K562 (cell line): Measurements from ENCODE around the gene HMG20B. TPM values are rescaled to one million over a fixed set of nuclear protein-coding genes. Genes with fewer than 3 reads are reported as not detected.

Experiments
- CBFA2T3 ChIP-seq: fragments of 450-650 bp; IDR thresholded peaks from 2 replicates; pipeline ENCODE4 v1.6.1; 2017
- CSDE1 ChIP-seq, 2 experiments: fragments of 450-650 bp; IDR thresholded peaks; 2 replicates each; pipeline ENCODE4 v1.6.1; 2016; ENCODE audit warnings: mild to moderate bottlenecking in 1 of 2
- E2F5 ChIP-seq: sonication (generic); formaldehyde crosslinking; IDR thresholded peaks from 2 replicates; pipeline ENCODE4 v1.8.0; 2022; ENCODE audit warnings: mild to moderate bottlenecking, missing genetic modification reagents
- FOSL1 ChIP-seq: fragments of 200-800 bp; sonication (Bioruptor generic); conservative IDR thresholded peaks from 2 replicates; pipeline ENCODE4 v1.6.1; 2016; ENCODE audit warnings: missing genetic modification characterization, missing compliant biosample characterization
- GTF2A2 ChIP-seq: IDR thresholded peaks from 2 replicates; pipeline ENCODE4 v1.6.1; 2016; ENCODE audit warnings: mild to moderate bottlenecking, missing genetic modification characterization, missing compliant biosample characterization
- HBP1 ChIP-seq: fragments of 450-650 bp; formaldehyde crosslinking; IDR thresholded peaks from 2 replicates; pipeline ENCODE4 v1.4.0; 2022; ENCODE audit warnings: missing genetic modification characterization
- HDAC6 ChIP-seq: IDR thresholded peaks from 2 replicates; pipeline ENCODE4 v1.6.1; 2012; ENCODE audit warnings: low read depth, mild to moderate bottlenecking, control low read depth, inconsistent platforms, low read length, moderate library complexity
- LARP7 ChIP-seq: fragments of 450-650 bp; IDR thresholded peaks from 2 replicates; pipeline ENCODE4 v1.6.1; 2016
- MEIS2 ChIP-seq: fragments of 450-650 bp; IDR thresholded peaks from 2 replicates; pipeline ENCODE4 v1.6.1; 2014; ENCODE audit warnings: mild to moderate bottlenecking; ENCODE audit not compliant: partially characterized antibody
- MLX ChIP-seq, 2 experiments: fragments of 450-650 bp in 1 of 2; sonication (generic) in 1 of 2; formaldehyde crosslinking; conservative IDR thresholded peaks; 2 replicates each; pipeline versions ENCODE4 v1.4.0 to v1.8.1; 2020 to 2022; ENCODE audit warnings: mild to moderate bottlenecking in 1 of 2, missing genetic modification reagents in 1 of 2
- MYC ChIP-seq, 2 experiments: fragments of 250-450 bp in 1 of 2; sonication (Bioruptor Pico) in 1 of 2; IDR thresholded peaks; 2 replicates each; pipeline versions ENCODE4 v1.5.1 to v1.6.1; 2012 to 2021; ENCODE audit warnings: low read depth in 2 of 2, borderline replicate concordance in 1 of 2, improper control_type of control experiment in 1 of 2, low read length in 1 of 2, mild to moderate bottlenecking in 1 of 2, moderate library complexity in 1 of 2
- NR2C1 ChIP-seq, 2 experiments: fragments of 450-650 bp; IDR thresholded peaks; 2 replicates each; pipeline ENCODE4 v1.6.1; 2017; ENCODE audit warnings: mild to moderate bottlenecking in 2 of 2, antibody characterized with exemption in 1 of 2, inconsistent platforms in 1 of 2, missing compliant biosample characterization in 1 of 2, missing genetic modification characterization in 1 of 2
- RBBP5 ChIP-seq: fragments of 200-600 bp; sonication (generic); IDR thresholded peaks from 2 replicates; pipeline ENCODE4 v1.6.1; 2012; ENCODE audit warnings: borderline replicate concordance, mild to moderate bottlenecking, low read length, control low read depth, inconsistent platforms; ENCODE audit not compliant: insufficient read depth, poor library complexity, severe bottlenecking
- RBM17 ChIP-seq: fragments of 200-400 bp; formaldehyde crosslinking; IDR thresholded peaks from 2 replicates; pipeline ENCODE4 v1.6.1; 2017; ENCODE audit warnings: low read depth, mild to moderate bottlenecking, low read length, borderline replicate concordance
- RBM39 ChIP-seq: fragments of 200-400 bp; formaldehyde crosslinking; optimal IDR thresholded peaks from 2 replicates; pipeline ENCODE3; 2018; ENCODE audit warnings: low read depth, low read length
- SRSF7 ChIP-seq: fragments of 200-400 bp; formaldehyde crosslinking; optimal IDR thresholded peaks from 2 replicates; pipeline ENCODE3; 2017; ENCODE audit warnings: mild to moderate bottlenecking, low read depth, low read length
- STAT5A ChIP-seq: IDR thresholded peaks from 2 replicates; pipeline ENCODE4 v1.6.1; 2012; ENCODE audit warnings: low read length, inconsistent platforms, borderline replicate concordance
- TAF7 ChIP-seq: fragments of 450-650 bp; IDR thresholded peaks from 2 replicates; pipeline ENCODE4 v1.6.1; 2016; ENCODE audit warnings: missing genetic modification characterization, missing compliant biosample characterization
- TCF3 ChIP-seq: sonication (generic); formaldehyde crosslinking; IDR thresholded peaks from 2 replicates; pipeline ENCODE4 v1.4.0; 2020; ENCODE audit warnings: mild to moderate bottlenecking, missing genetic modification reagents
- TCF7 ChIP-seq: sonication (generic); IDR thresholded peaks from 2 replicates; pipeline ENCODE4 v1.6.1; 2016; ENCODE audit warnings: antibody characterized with exemption, borderline replicate concordance
- TFE3 ChIP-seq: fragments of 450-650 bp; formaldehyde crosslinking; IDR thresholded peaks from 2 replicates; pipeline ENCODE4 v1.4.0; 2020; ENCODE audit warnings: mild to moderate bottlenecking, mixed read lengths
- ZBTB8A ChIP-seq: fragments of 450-650 bp; IDR thresholded peaks from 2 replicates; pipeline ENCODE4 v1.6.1; 2018; ENCODE audit warnings: mild to moderate bottlenecking, moderate library complexity; ENCODE audit not compliant: partially characterized antibody
- ZNF140 ChIP-seq: fragments of 250-450 bp; sonication (Bioruptor Pico); IDR thresholded peaks from 2 replicates; pipeline ENCODE4 v1.8.0; 2021; ENCODE audit warnings: moderate library complexity, mild to moderate bottlenecking, inconsistent platforms
- ZNF347 ChIP-seq: fragments of 450-650 bp; formaldehyde crosslinking; IDR thresholded peaks from 2 replicates; pipeline ENCODE4 v1.4.0; 2020; ENCODE audit warnings: low read depth, mild to moderate bottlenecking, moderate library complexity
- ZNF77 ChIP-seq: fragments of 250-450 bp; sonication (Bioruptor Pico); IDR thresholded peaks from 2 replicates; pipeline ENCODE4 v1.5.0; 2020
- polyA plus RNA-seq, 8 experiments: library from polyadenylated mRNA; depleted of rRNA in 4 of 8; stranded (reverse) in 5 of 8; unstranded in 3 of 8; fragments of >200 nt; fragmentation: Nextera tagmentation in 2 of 8; fragmentation: Illumina TruSeq in 1 of 8; extraction: Ambion mirVana in 2 of 8; extraction: Trizol in 1 of 8; gene quantifications; 2 replicates each; pipeline versions ENCODE4 v1.2.1 to v1.2.3, GENCODE V29; 2011 to 2014; ENCODE audit warnings: inconsistent platforms in 1 of 8, missing spikeins in 1 of 8
- total RNA-seq, 7 experiments: library from RNA; depleted of rRNA in 6 of 7; stranded (reverse); fragments of >200 nt in 6 of 7; fragmentation: Illumina TruSeq in 2 of 7; extraction: Trizol in 2 of 7; gene quantifications; 2 replicates each; pipeline versions ENCODE4 v1.2.1 to v1.2.3, GENCODE V29; 2011 to 2021; ENCODE audit warnings: low replicate concordance in 1 of 7

HMG20B gene
- total and polyA plus RNA-seq, 9 of the 15 experiments (the other 6 are each of a cell fraction or from before 2014, with no cell fraction given): 0.35 to 172 (median 38.6) TPM

GRCh38 chr19:3608079-3608641, 35.4 kb downstream of the HMG20B start (continued):
- TF ChIP-seq MEIS2: no peak
- peak; percentile 45 for TF ChIP-seq RBM39
- no peak for TF ChIP-seq FOSL1 (tag)
- peak; percentile 54 for TF ChIP-seq CBFA2T3
- TF ChIP-seq HDAC6: no peak
- peak; percentile 43; the same call in 1 of the 2 replicates for TF ChIP-seq MYC (IDR thresholded peaks at IDR 0.05; ENCODE audit: low read depth, low read length)
- TF ChIP-seq MYC (CRISPR knock-in tag; IDR thresholded peaks at IDR 0.05; ENCODE audit: borderline replicate concordance, low read depth): no peak
- no peak for TF ChIP-seq E2F5 (CRISPR knock-in tag)
- TF ChIP-seq TFE3 (CRISPR knock-in tag): no peak
- TF ChIP-seq TCF7: no peak
- no peak for TF ChIP-seq GTF2A2
- TF ChIP-seq MLX (CRISPR knock-in tag; conservative IDR thresholded peaks at IDR 0.05): no peak
- peak; percentile 33 for TF ChIP-seq RBBP5
- TF ChIP-seq TCF3: peak; percentile 54; the same call in 1 of the 2 replicates
- TF ChIP-seq LARP7: no peak
- peak; percentile 35; the same call in 1 of the 2 replicates for TF ChIP-seq STAT5A
- TF ChIP-seq SRSF7: no peak
- TF ChIP-seq NR2C1 (IDR thresholded peaks at IDR 0.05): no peak
- TF ChIP-seq NR2C1 (tag; IDR thresholded peaks at IDR 0.05): peak; percentile 16; the same call in 1 of the 2 replicates
- TF ChIP-seq HBP1 (CRISPR knock-in tag): peak; percentile 45; the same call in 1 of the 2 replicates
- TF ChIP-seq TAF7 (tag): 0 out of 2 replicates have a peak, but pooled peaks have one; percentile 6
- no peak for TF ChIP-seq ZNF140 (CRISPR knock-in tag)
- no peak for TF ChIP-seq ZBTB8A
- no peak for TF ChIP-seq CSDE1 (IDR thresholded peaks at IDR 0.05)
- TF ChIP-seq RBM17: no peak
- TF ChIP-seq ZNF347 (CRISPR knock-in tag): no peak
- TF ChIP-seq ZNF77 (CRISPR knock-in tag): no peak
